B cell (primary cell): Measurements from ENCODE around the gene TOR2A. TPM values are rescaled to one million over a fixed set of nuclear protein-coding genes. Genes with fewer than 3 reads are reported as not detected.

Experiments
- ATAC-seq: fragments of 200-7000 bp; cut with Tn5 transposase; one replicate; pipeline ENCODE4 v1.10.0; 2021; ENCODE audit warnings: low read depth, mild to moderate bottlenecking, moderate number of reproducible peaks, moderate library complexity
- CTCF ChIA-PET: fragments of 350-600 bp; sonication (Branson Sonifier 250); formaldehyde crosslinking; loops from one replicate; lab custom pipeline; 2021; ENCODE audit warnings: antibody characterized with exemption, inconsistent platforms; lab: Charles Lee
- POLR2A ChIA-PET: fragments of 350-600 bp; sonication (Branson Sonifier 250); formaldehyde crosslinking; loops from one replicate; lab custom pipeline; 2021; ENCODE audit warnings: antibody characterized with exemption; lab: Charles Lee
- DNase-seq: peaks from one replicate; pipeline ENCODE4 v3.0.0; 2013
- H2AFZ ChIP-seq: 2 replicates; pipeline ENCODE4 v1.6.1; 2012; ENCODE audit warnings: mild to moderate bottlenecking, low read depth, low read length; ENCODE audit not compliant: insufficient read depth, poor library complexity, severe bottlenecking
- H3K27ac ChIP-seq, 2 donors: 1 replicate in 1 of 2; 2 replicates in 1 of 2; pipeline ENCODE4 v1.5.1; 2012 to 2013; ENCODE audit warnings: low read length in 2 of 2, mild to moderate bottlenecking in 2 of 2, moderate library complexity in 1 of 2
- H3K27me3 ChIP-seq, 4 experiments: fragments of 200-600 bp in 1 of 4; sonication (generic) in 1 of 4; replicated peaks in 1 of 4; 1 replicate in 2 of 4; 2 replicates in 2 of 4; pipeline versions ENCODE4 v1.6.1 to v1.7.0; 2013 to 2016; ENCODE audit warnings: low read length in 3 of 4, mild to moderate bottlenecking in 2 of 4, mixed read lengths in 1 of 4, moderate library complexity in 1 of 4; ENCODE audit not compliant: insufficient read depth in 4 of 4, control insufficient read depth in 3 of 4; ENCODE audit errors: control extremely low read depth in 1 of 4
- H3K36me3 ChIP-seq, 2 experiments: replicated peaks in 1 of 2; 1 replicate in 1 of 2; 2 replicates in 1 of 2; pipeline versions ENCODE4 v1.6.1 to v1.7.1; 2013; ENCODE audit warnings: low read length in 1 of 2; ENCODE audit not compliant: insufficient read depth in 2 of 2, control insufficient read depth in 1 of 2; ENCODE audit errors: control extremely low read depth in 1 of 2, extremely low read depth in 1 of 2
- H3K4me1 ChIP-seq, 2 donors: fragments of 200-600 bp in 1 of 2; sonication (generic) in 1 of 2; 1 replicate in 1 of 2; 2 replicates in 1 of 2; pipeline versions ENCODE4 v1.5.1 to v1.6.1; 2013 to 2017; ENCODE audit warnings: low read length in 2 of 2; ENCODE audit not compliant: control insufficient read depth in 2 of 2, insufficient read depth in 2 of 2
- H3K4me2 ChIP-seq: replicated peaks from 2 replicates; pipeline ENCODE3; 2012; ENCODE audit warnings: mild to moderate bottlenecking, low read depth, low read length; ENCODE audit not compliant: poor library complexity, severe bottlenecking
- H3K4me3 ChIP-seq, 5 experiments: fragments of 200-600 bp in 1 of 5; sonication (generic) in 1 of 5; 1 replicate in 3 of 5; 2 replicates in 2 of 5; pipeline versions ENCODE4 v1.5.1 to v1.7.0; 2011 to 2016; ENCODE audit warnings: low read length in 4 of 5, mild to moderate bottlenecking in 4 of 5, low read depth in 2 of 5, control low read depth in 1 of 5, moderate library complexity in 1 of 5; ENCODE audit not compliant: insufficient read depth in 1 of 5; ENCODE audit errors: control extremely low read depth in 1 of 5, extremely low read depth in 1 of 5
- H3K79me2 ChIP-seq: fragments of 200-600 bp; sonication (generic); one replicate; pipeline ENCODE4 v1.6.0; 2016; ENCODE audit warnings: low read length; ENCODE audit not compliant: control insufficient read depth, insufficient read depth
- H3K9ac ChIP-seq: fragments of 200-600 bp; sonication (generic); 2 replicates; pipeline ENCODE4 v1.6.1; 2017; ENCODE audit warnings: mild to moderate bottlenecking, low read length, moderate library complexity
- H3K9me3 ChIP-seq, 3 donors: one replicate each; pipeline versions ENCODE4 v1.6.1 to v1.7.1; 2013; ENCODE audit warnings: low read length in 2 of 3; ENCODE audit not compliant: control insufficient read depth in 2 of 3, insufficient read depth in 1 of 3; ENCODE audit errors: control extremely low read depth in 1 of 3
- H4K20me1 ChIP-seq: 2 replicates; pipeline ENCODE4 v1.6.0; 2012; ENCODE audit warnings: mild to moderate bottlenecking, low read length; ENCODE audit not compliant: insufficient read depth, control insufficient read depth, poor library complexity, severe bottlenecking
- H3K27ac Mint-ChIP-seq: one replicate; pipeline ENCODE4 v1.8.0; 2021; ENCODE audit warnings: mixed read lengths
- H3K27me3 Mint-ChIP-seq: one replicate; pipeline ENCODE4 v1.8.0; 2021; ENCODE audit warnings: mixed read lengths
- H3K4me1 Mint-ChIP-seq: one replicate; pipeline ENCODE4 v1.8.0; 2021; ENCODE audit warnings: mixed read lengths
- H3K4me3 Mint-ChIP-seq: one replicate; pipeline ENCODE4 v1.8.0; 2021; ENCODE audit warnings: mixed read lengths
- H3K9me3 Mint-ChIP-seq: one replicate; pipeline ENCODE4 v1.8.0; 2022; ENCODE audit warnings: mixed read lengths; ENCODE audit not compliant: insufficient read depth
- EZH2 ChIP-seq: IDR thresholded peaks from 2 replicates; pipeline ENCODE4 v1.6.1; 2012; ENCODE audit warnings: borderline replicate concordance, low read depth, mild to moderate bottlenecking, moderate library complexity, low read length; ENCODE audit not compliant: insufficient read depth, poor library complexity, severe bottlenecking
- WGBS: methylation state at CpG from one replicate; pipeline ENCODE4 v1.1.5; 2013; ENCODE audit warnings: missing lambda C conversion rate; ENCODE audit not compliant: insufficient coverage; 5-methylcytosine and 5-hydroxymethylcytosine counted together
- intact Hi-C: fragments of 100-400 bp; cut with micrococcal nuclease; formaldehyde crosslinking; loops from one replicate; pipeline ENCODE4 v1.10.0; 2022
- polyA plus RNA-seq: library from polyadenylated mRNA; depleted of rRNA; stranded (reverse); fragments of >200 nt; gene quantifications from 2 replicates; pipeline ENCODE4 v1.2.3, GENCODE V29; 2012
- total RNA-seq, 2 donors: library from RNA; stranded (reverse); fragments of 120-200 nt in 1 of 2; gene quantifications; 1 replicate in 1 of 2; 2 replicates in 1 of 2; pipeline versions ENCODE4 v1.2.3 to v1.2.4, GENCODE V29; 2013 to 2022
- TF ChIP-seq, protein P1 (sequence below): fragments of 200-600 bp; IDR thresholded peaks from one replicate; pipeline ENCODE4 v1.8.0; 2022; ENCODE audit warnings: antibody characterized with exemption, mild to moderate bottlenecking

Gene TOR2A
- total and polyA plus RNA-seq, 2 donors (not counting 1 experiment from before 2014, with no cell fraction given): 15.8 to 26.5 TPM

GRCh38 chr9:127700594-127701255 lies 34.4 kb downstream of the TOR2A start:
- DNase-seq (no peak), ATAC-seq (no peak)
- Histone ChIP-seq H3K9ac (no peak overlapping the region), H3K36me3 (no peaks in the 10 kb centered on the region), H3K9me3 (no peaks in the 10 kb centered on the region), H4K20me1 (no peaks in the 10 kb centered on the region), H3K4me3 (no peak overlapping the region), H3K4me1 (peaks cover 6 to 12% of the 10 kb centered on the region in 2 donors), H3K27me3 (no peaks in the 10 kb centered on the region), H3K4me2 (no peak overlapping the region), H3K27ac (no peak overlapping the region), H3K79me2 (no peaks in the 10 kb centered on the region), H2AFZ (no peak overlapping the region)
- H3K27me3 Mint-ChIP-seq: no peaks in the 10 kb centered on the region
- H3K27ac Mint-ChIP-seq: no peak overlapping the region
- H3K4me1 Mint-ChIP-seq: peaks cover 14% of the 10 kb centered on the region
- POLR2A ChIA-PET: no interaction called here
- CTCF ChIA-PET: no interaction called here
- WGBS: 100% methylated on average over 2 of the region's 5 CpGs
- no peak overlapping the region for H3K4me3 Mint-ChIP-seq
- H3K9me3 Mint-ChIP-seq: no peaks in the 10 kb centered on the region
- intact Hi-C loops: no loop called here
- TF ChIP-seq, protein P1, sequence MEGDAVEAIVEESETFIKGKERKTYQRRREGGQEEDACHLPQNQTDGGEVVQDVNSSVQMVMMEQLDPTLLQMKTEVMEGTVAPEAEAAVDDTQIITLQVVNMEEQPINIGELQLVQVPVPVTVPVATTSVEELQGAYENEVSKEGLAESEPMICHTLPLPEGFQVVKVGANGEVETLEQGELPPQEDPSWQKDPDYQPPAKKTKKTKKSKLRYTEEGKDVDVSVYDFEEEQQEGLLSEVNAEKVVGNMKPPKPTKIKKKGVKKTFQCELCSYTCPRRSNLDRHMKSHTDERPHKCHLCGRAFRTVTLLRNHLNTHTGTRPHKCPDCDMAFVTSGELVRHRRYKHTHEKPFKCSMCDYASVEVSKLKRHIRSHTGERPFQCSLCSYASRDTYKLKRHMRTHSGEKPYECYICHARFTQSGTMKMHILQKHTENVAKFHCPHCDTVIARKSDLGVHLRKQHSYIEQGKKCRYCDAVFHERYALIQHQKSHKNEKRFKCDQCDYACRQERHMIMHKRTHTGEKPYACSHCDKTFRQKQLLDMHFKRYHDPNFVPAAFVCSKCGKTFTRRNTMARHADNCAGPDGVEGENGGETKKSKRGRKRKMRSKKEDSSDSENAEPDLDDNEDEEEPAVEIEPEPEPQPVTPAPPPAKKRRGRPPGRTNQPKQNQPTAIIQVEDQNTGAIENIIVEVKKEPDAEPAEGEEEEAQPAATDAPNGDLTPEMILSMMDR: no peak
- no peak for TF ChIP-seq EZH2

- CTCF ChIA-PET: interaction anchor here (0.7 kb wide), 1 partner anchor 243 kb away, joined by 3 read pairs; no protein-coding TSS in a partner anchor
- Histone ChIP-seq H3K27ac (no peak overlapping the region), H3K27me3 (no peaks in the 10 kb centered on the region), H3K36me3 (no peaks in the 10 kb centered on the region), H3K9ac (no peak overlapping the region), H2AFZ (no peak overlapping the region), H3K4me3 (no peak overlapping the region), H3K9me3 (no peaks in the 10 kb centered on the region), H4K20me1 (no peaks in the 10 kb centered on the region), H3K4me2 (no peak overlapping the region), H3K79me2 (no peaks in the 10 kb centered on the region), H3K4me1 (peaks cover 6 to 12% of the 10 kb centered on the region in 2 donors)
- Mint-ChIP-seq H3K27me3 (no peaks in the 10 kb centered on the region), H3K9me3 (no peaks in the 10 kb centered on the region), H3K27ac (no peak overlapping the region), H3K4me3 (peak overlapping the region; percentile 82), H3K4me1 (peaks cover 14% of the 10 kb centered on the region)
- DNase-seq: no peak
- POLR2A ChIA-PET: interaction anchor here (0.6 kb wide), 1 partner anchor 119 kb away, joined by 3 read pairs; no protein-coding TSS in a partner anchor
- 100% methylated on average over 2 of the region's 2 CpGs for WGBS
- intact Hi-C loops: no loop called here
- no peak for ATAC-seq
- TF ChIP-seq, protein P1: no peak
- TF ChIP-seq EZH2: no peak
Observed at GRCh38 chr9:127700140-127700539, 35.0 kb downstream of the TOR2A start.
